CD4-positive, alpha-beta T cell (primary cell): ENCODE results near the gene GOLGA1. TPM values are rescaled to one million over a fixed set of nuclear protein-coding genes. Genes with fewer than 3 reads are reported as not detected.

Experiments
- ATAC-seq: fragments of 200-7000 bp; cut with Tn5 transposase; one replicate; pipeline ENCODE4 v1.10.0; 2022; ENCODE audit warnings: mild to moderate bottlenecking; ENCODE audit not compliant: poor library complexity
- CTCF ChIA-PET: fragments of 350-600 bp; sonication (Branson Sonifier 250); formaldehyde crosslinking; loops from one replicate; lab custom pipeline; 2021; ENCODE audit warnings: antibody characterized with exemption, inconsistent platforms; lab: Charles Lee
- POLR2A ChIA-PET: fragments of 350-600 bp; sonication (Branson Sonifier 250); formaldehyde crosslinking; loops from one replicate; lab custom pipeline; 2021; ENCODE audit warnings: antibody characterized with exemption, inconsistent platforms; lab: Charles Lee
- DNase-seq, 14 experiments: peaks; one replicate each; pipeline ENCODE4 v3.0.0-alpha.2; 2013 to 2020; ENCODE audit warnings: mixed read lengths in 2 of 14
- H3K27ac ChIP-seq, 2 donors: one replicate each; pipeline versions ENCODE4 v1.5.1 to v1.7.0; 2013; ENCODE audit warnings: low read length in 2 of 2, low read depth in 1 of 2, mild to moderate bottlenecking in 1 of 2
- H3K27me3 ChIP-seq, 2 experiments: 1 replicate in 1 of 2; 2 replicates in 1 of 2; pipeline versions ENCODE4 v1.6.1 to v1.7.0; 2013; ENCODE audit warnings: low read length in 2 of 2, control low read depth in 1 of 2, mild to moderate bottlenecking in 1 of 2, moderate library complexity in 1 of 2; ENCODE audit not compliant: insufficient read depth in 2 of 2, control insufficient read depth in 1 of 2
- H3K36me3 ChIP-seq: one replicate; pipeline ENCODE4 v1.6.1; 2013; ENCODE audit warnings: low read length, control low read depth; ENCODE audit not compliant: insufficient read depth
- H3K4me1 ChIP-seq: one replicate; pipeline ENCODE4 v1.6.1; 2013; ENCODE audit warnings: low read length, control low read depth; ENCODE audit not compliant: insufficient read depth
- H3K4me3 ChIP-seq: one replicate; pipeline ENCODE4 v1.5.1; 2013; ENCODE audit warnings: mild to moderate bottlenecking, low read length, moderate library complexity
- H3K9me3 ChIP-seq, 2 experiments: 1 replicate in 1 of 2; 2 replicates in 1 of 2; pipeline versions ENCODE4 v1.6.1 to v1.7.0; 2013; ENCODE audit warnings: low read length in 2 of 2, mild to moderate bottlenecking in 2 of 2, control low read depth in 1 of 2, moderate library complexity in 1 of 2; ENCODE audit not compliant: control insufficient read depth in 1 of 2, insufficient read depth in 1 of 2
- H3K27ac Mint-ChIP-seq: one replicate; pipeline ENCODE4 v1.8.0; 2020; ENCODE audit warnings: mixed read lengths
- H3K27me3 Mint-ChIP-seq: one replicate; pipeline ENCODE4 v1.8.0; 2021; ENCODE audit warnings: mixed read lengths
- H3K36me3 Mint-ChIP-seq: one replicate; pipeline ENCODE4 v1.8.0; 2021; ENCODE audit warnings: low read depth, mixed read lengths
- H3K4me1 Mint-ChIP-seq: one replicate; pipeline ENCODE4 v1.8.0; 2021; ENCODE audit warnings: low read depth, mixed read lengths
- H3K4me3 Mint-ChIP-seq: one replicate; pipeline ENCODE4 v1.8.0; 2020; ENCODE audit warnings: mild to moderate bottlenecking, mixed read lengths
- H3K9me3 Mint-ChIP-seq: one replicate; pipeline ENCODE4 v1.8.0; 2020; ENCODE audit warnings: mixed read lengths
- CTCF ChIP-seq: fragments of 200-600 bp; IDR thresholded peaks from one replicate; pipeline ENCODE4 v1.8.0; 2022; ENCODE audit warnings: antibody characterized with exemption, mild to moderate bottlenecking
- intact Hi-C, 2 experiments: fragments of 100-400 bp; cut with DNase I in 1 of 2; cut with micrococcal nuclease in 1 of 2; formaldehyde crosslinking; loops; one replicate each; pipeline versions ENCODE4 v1.15.1 to v1.9.0; 2023 to 2025; cut with DNase I, micrococcal nuclease
- total RNA-seq, 174 experiments: library from RNA in 2 of 174; stranded (reverse) in 2 of 174; gene quantifications; one replicate each; pipeline ENCODE4 v1.2.3 and lab custom pipeline; 2021 to 2026

The GOLGA1 gene
- total RNA-seq, 2 experiments from 2014 or later, result 12.9 to 22.2 TPM

DNA sequence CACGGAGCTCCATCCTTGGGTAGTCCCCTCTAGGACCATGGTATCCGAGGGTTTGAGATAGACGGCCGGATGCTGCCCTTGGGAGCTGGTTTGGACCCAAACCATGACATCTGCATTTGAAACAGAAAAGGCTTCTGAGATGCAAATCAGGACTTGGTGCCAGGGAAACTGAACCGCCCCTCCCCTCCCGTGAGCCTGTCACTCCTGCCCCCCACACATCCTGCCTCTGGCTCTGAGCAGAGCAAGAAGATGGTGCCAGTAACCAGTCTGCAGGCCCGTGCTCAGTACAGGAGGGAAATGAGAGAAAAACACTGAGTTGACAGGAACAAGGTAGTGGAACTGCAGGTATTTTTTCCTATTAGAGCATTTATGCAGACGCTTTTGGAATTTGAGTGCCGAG, 60.4 kb downstream of the GOLGA1 start:
- Mint-ChIP-seq H3K9me3 (no peaks in the 10 kb centered on the region), H3K4me3 (no peak overlapping the region), H3K27ac (no peak overlapping the region), H3K4me1 (no peaks in the 10 kb centered on the region), H3K36me3 (peaks cover 85% of the 10 kb centered on the region), H3K27me3 (no peaks in the 10 kb centered on the region)
- no peak for DNase-seq
- no peak overlapping the region for H3K27ac ChIP-seq
- H3K36me3 ChIP-seq, result peaks cover 78% of the 10 kb centered on the region
- no peaks in the 10 kb centered on the region for H3K9me3 ChIP-seq
- ChIA-PET POLR2A (interaction anchor here (0.8 to 0.9 kb wide), 2 partner anchors 18 kb away, joined by 3 read pairs; partner anchors contain the start of genes ARPC5L and RPL35), CTCF (no interaction called here)
- H3K4me1 ChIP-seq, result peaks cover 10% of the 10 kb centered on the region
- no peaks in the 10 kb centered on the region for H3K27me3 ChIP-seq
- no peak for ATAC-seq
- intact Hi-C loops, result no loop called here
- no peak for TF ChIP-seq CTCF
- H3K4me3 ChIP-seq, result no peak overlapping the region

DNA sequence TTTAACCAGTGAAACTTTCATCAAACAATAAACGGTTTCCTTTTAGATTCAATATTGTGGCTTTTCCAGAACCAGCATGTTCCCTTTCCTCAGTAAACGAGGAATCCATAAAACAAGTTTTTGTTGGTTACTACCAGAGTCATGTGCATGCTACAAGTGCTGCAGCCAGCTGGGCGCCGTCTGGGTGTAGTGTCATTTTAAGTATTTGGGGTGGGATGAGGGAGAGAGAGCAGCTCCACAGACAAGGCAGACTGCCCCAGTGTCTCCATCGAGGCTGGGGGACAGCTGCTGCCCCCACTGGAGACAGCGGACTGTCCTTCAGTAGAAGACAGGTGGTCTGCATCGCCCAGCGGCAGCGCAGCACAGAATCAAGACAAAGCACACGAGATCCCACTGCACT, 61.7 kb downstream of the GOLGA1 start:
- intact Hi-C loops, result no loop called here
- Mint-ChIP-seq H3K36me3 (peaks cover 85% of the 10 kb centered on the region), H3K9me3 (no peaks in the 10 kb centered on the region), H3K27me3 (no peaks in the 10 kb centered on the region), H3K4me1 (no peaks in the 10 kb centered on the region), H3K4me3 (no peak overlapping the region), H3K27ac (no peak overlapping the region)
- Histone ChIP-seq H3K4me1 (peaks cover 17% of the 10 kb centered on the region), H3K4me3 (no peak overlapping the region), H3K36me3 (peaks cover 81% of the 10 kb centered on the region), H3K27ac (no peak overlapping the region), H3K27me3 (no peaks in the 10 kb centered on the region), H3K9me3 (no peaks in the 10 kb centered on the region)
- CTCF ChIA-PET, result interaction anchor here (1.6 kb wide), 1 partner anchor 26 kb away, joined by 5 read pairs; the partner anchor contains the start of gene WDR38
- DNase-seq (no peak), ATAC-seq (no peak)
- TF ChIP-seq CTCF, result no peak
- POLR2A ChIA-PET, result interaction anchor here (3.3 kb wide), 1 partner anchor 17 kb away, joined by 10 read pairs; the partner anchor contains the start of genes ARPC5L and RPL35

- H3K36me3 ChIP-seq, result peaks cover 87% of the 10 kb centered on the region
- POLR2A ChIA-PET, result interaction anchor here (3.3 kb wide), 1 partner anchor 16 kb away, joined by 10 read pairs; the partner anchor contains the start of genes ARPC5L and RPL35
- intact Hi-C loops, result no loop called here
These were observed 62.4 kb downstream of the GOLGA1 start for GRCh38 chr9:124878518-124878917.

More at GRCh38 chr9:124878518-124878917, 62.4 kb downstream of the GOLGA1 start:
- H3K27ac Mint-ChIP-seq, result no peak overlapping the region
- H3K9me3 Mint-ChIP-seq, result no peaks in the 10 kb centered on the region
- no peak overlapping the region for H3K4me3 ChIP-seq
- H3K27me3 ChIP-seq, result no peaks in the 10 kb centered on the region
- H3K4me1 Mint-ChIP-seq, result peaks cover under 1% of the 10 kb centered on the region
- H3K36me3 Mint-ChIP-seq, result peaks cover 87% of the 10 kb centered on the region
- peaks cover 24% of the 10 kb centered on the region for H3K4me1 ChIP-seq
- no peak overlapping the region for H3K4me3 Mint-ChIP-seq
- DNase-seq, result no peak
- H3K27ac ChIP-seq, result no peak overlapping the region
- TF ChIP-seq CTCF, result no peak
- CTCF ChIA-PET, result interaction anchor here (1.6 kb wide), 1 partner anchor 26 kb away, joined by 5 read pairs; the partner anchor contains the start of gene WDR38
- no peaks in the 10 kb centered on the region for H3K27me3 Mint-ChIP-seq
- no peaks in the 10 kb centered on the region for H3K9me3 ChIP-seq
- no peak for ATAC-seq
